Memory B cell (primary cell): ENCODE results near the gene ZNF132.
A peak's percentile ranks its signal among the peaks of the same experiment; 100 is the strongest.
"Not testable (repeated sequence)": the region's sequence is repeated elsewhere in the genome, so short reads cannot be mapped to it uniquely, and the experiment has no call there.

Source experiments
- ATAC-seq: fragments of 150-1000 bp; cut with Tn5 transposase; 2 replicates; pipeline ENCODE4 v1.10.0; 2021; ENCODE audit warnings: low read depth, mild to moderate bottlenecking, moderate library complexity
- DNase-seq, 2 donors: peaks; one replicate each; pipeline ENCODE4 v3.0.0; 2022; ENCODE audit warnings: low spot score in 2 of 2
- H3K27ac Mint-ChIP-seq: one replicate; pipeline ENCODE4 v1.8.0; 2022; ENCODE audit warnings: mild to moderate bottlenecking, moderate library complexity, mixed read lengths
- H3K27me3 Mint-ChIP-seq: one replicate; pipeline ENCODE4 v1.8.0; 2022; ENCODE audit warnings: mixed read lengths
- H3K36me3 Mint-ChIP-seq: one replicate; pipeline ENCODE4 v1.8.0; 2022; ENCODE audit warnings: mild to moderate bottlenecking, mixed read lengths
- H3K4me1 Mint-ChIP-seq: one replicate; pipeline ENCODE4 v1.8.0; 2022; ENCODE audit warnings: mixed read lengths
- H3K4me3 Mint-ChIP-seq: one replicate; pipeline ENCODE4 v1.8.0; 2022; ENCODE audit warnings: mild to moderate bottlenecking, moderate library complexity, mixed read lengths
- H3K9me3 Mint-ChIP-seq: one replicate; pipeline ENCODE4 v1.8.0; 2022; ENCODE audit warnings: mixed read lengths

ZNF132 gene

GRCh38 chr19:58451358-58452101 lies 11.6 kb upstream of the ZNF132 start, which contains the start of gene ZNF324B:
TSS of gene ZNF324B (plus strand) at chr19:58451622. CDS start at chr19:58453702, 2,080 bp downstream.
- peaks cover 6% of the 10 kb centered on the region for H3K9me3 Mint-ChIP-seq
- peak; percentile 97 for ATAC-seq
- DNase-seq = peak; percentile 89 to 95
- peak within 1 kb of the TSS; percentile 87 for H3K27ac Mint-ChIP-seq
- peaks cover 13% of the 10 kb centered on the region for H3K4me1 Mint-ChIP-seq
- H3K4me3 Mint-ChIP-seq = peak within 1 kb of the TSS; percentile 87
- peaks cover 10% of the 10 kb centered on the region for H3K36me3 Mint-ChIP-seq
- H3K27me3 Mint-ChIP-seq = peaks cover 11% of the 10 kb centered on the region

- peaks cover 6% of the 10 kb centered on the region for H3K9me3 Mint-ChIP-seq
- DNase-seq (no peak), ATAC-seq (no peak)
- peaks cover 10% of the 10 kb centered on the region for H3K36me3 Mint-ChIP-seq
- peak overlapping the region; percentile 87 for H3K4me3 Mint-ChIP-seq
- H3K27me3 Mint-ChIP-seq = peaks cover 11% of the 10 kb centered on the region
- H3K4me1 Mint-ChIP-seq = peaks cover 13% of the 10 kb centered on the region
- peak overlapping the region; percentile 87 for H3K27ac Mint-ChIP-seq
These were observed 11.0 kb upstream of the ZNF132 start for GRCh38 chr19:58450856-58451357.

GRCh38 chr19:58449980-58450379 lies 10.0 kb upstream of the ZNF132 start:
- H3K27ac Mint-ChIP-seq, DNase-seq, H3K4me3 Mint-ChIP-seq, H3K9me3 Mint-ChIP-seq, ATAC-seq: not testable (repeated sequence)
- Mint-ChIP-seq H3K36me3 (peaks cover 10% of the 10 kb centered on the region), H3K4me1 (peaks cover 13% of the 10 kb centered on the region), H3K27me3 (peaks cover 11% of the 10 kb centered on the region)

GRCh38 chr19:58448860-58449259 lies 8.9 kb upstream of the ZNF132 start:
- not testable (repeated sequence) for H3K27ac Mint-ChIP-seq, DNase-seq, H3K36me3 Mint-ChIP-seq, H3K9me3 Mint-ChIP-seq, ATAC-seq, H3K4me3 Mint-ChIP-seq
- Mint-ChIP-seq H3K27me3 (peaks cover 13% of the 10 kb centered on the region), H3K4me1 (peaks cover 13% of the 10 kb centered on the region)

- not testable (repeated sequence) for H3K27me3 Mint-ChIP-seq, H3K4me3 Mint-ChIP-seq, DNase-seq, ATAC-seq, H3K27ac Mint-ChIP-seq
- H3K36me3 Mint-ChIP-seq = peaks cover 22% of the 10 kb centered on the region
- peaks cover 17% of the 10 kb centered on the region for H3K9me3 Mint-ChIP-seq
- H3K4me1 Mint-ChIP-seq = peaks cover 13% of the 10 kb centered on the region
These were observed 3.0 kb upstream of the ZNF132 start for GRCh38 chr19:58442986-58443385.

- Mint-ChIP-seq H3K4me3 (peak overlapping the region; percentile 99), H3K27me3 (peaks cover 2% of the 10 kb centered on the region), H3K36me3 (peaks cover 35% of the 10 kb centered on the region), H3K4me1 (peaks cover 18% of the 10 kb centered on the region), H3K9me3 (peaks cover 25% of the 10 kb centered on the region), H3K27ac (peak overlapping the region; percentile 96)
- ATAC-seq (no peak), DNase-seq (no peak)
These were observed 603 bp upstream of the ZNF132 start for GRCh38 chr19:58440556-58440955.

GRCh38 chr19:58434217-58434616 lies 5.7 kb downstream of the ZNF132 start:
- no peak for DNase-seq
- H3K9me3 Mint-ChIP-seq = peaks cover 21% of the 10 kb centered on the region
- no peak for ATAC-seq
- H3K27ac Mint-ChIP-seq = no peak overlapping the region
- H3K27me3 Mint-ChIP-seq = no peaks in the 10 kb centered on the region
- H3K4me3 Mint-ChIP-seq = no peak overlapping the region
- peaks cover 11% of the 10 kb centered on the region for H3K4me1 Mint-ChIP-seq
- H3K36me3 Mint-ChIP-seq = peaks cover 49% of the 10 kb centered on the region

- H3K9me3 Mint-ChIP-seq = peaks cover 14% of the 10 kb centered on the region
- no peaks in the 10 kb centered on the region for H3K27me3 Mint-ChIP-seq
- H3K36me3 Mint-ChIP-seq = peaks cover 22% of the 10 kb centered on the region
- no peak overlapping the region for H3K4me3 Mint-ChIP-seq
- ATAC-seq = no peak
- no peak overlapping the region for H3K27ac Mint-ChIP-seq
- H3K4me1 Mint-ChIP-seq = no peaks in the 10 kb centered on the region
- DNase-seq = no peak
These were observed 10.2 kb downstream of the ZNF132 start for GRCh38 chr19:58429745-58430144.

- no peaks in the 10 kb centered on the region for H3K27me3 Mint-ChIP-seq
- peaks cover 12% of the 10 kb centered on the region for H3K36me3 Mint-ChIP-seq
- no peak overlapping the region for H3K4me3 Mint-ChIP-seq
These were observed 11.3 kb downstream of the ZNF132 start for GRCh38 chr19:58428617-58429016.

GRCh38 chr19:58417071-58417470 lies 22.9 kb downstream of the ZNF132 start:
- Mint-ChIP-seq H3K4me1 (no peaks in the 10 kb centered on the region), H3K9me3 (no peaks in the 10 kb centered on the region), H3K27me3 (no peaks in the 10 kb centered on the region), H3K36me3 (peaks cover 17% of the 10 kb centered on the region), H3K27ac (no peak overlapping the region), H3K4me3 (no peak overlapping the region)
- ATAC-seq (no peak), DNase-seq (no peak)

More at GRCh38 chr19:58428617-58429016, 11.3 kb downstream of the ZNF132 start:
- no peak for ATAC-seq
- no peaks in the 10 kb centered on the region for H3K4me1 Mint-ChIP-seq
- DNase-seq = no peak
- H3K27ac Mint-ChIP-seq = no peak overlapping the region
- H3K9me3 Mint-ChIP-seq = peaks cover 16% of the 10 kb centered on the region

GRCh38 chr19:58416604-58417003 lies 23.3 kb downstream of the ZNF132 start:
- H3K9me3 Mint-ChIP-seq = no peaks in the 10 kb centered on the region

GRCh38 chr19:58409010-58409790 lies 30.8 kb downstream of the ZNF132 start:
- H3K4me1 Mint-ChIP-seq = peaks cover 28% of the 10 kb centered on the region
- peak overlapping the region; percentile 88 for H3K4me3 Mint-ChIP-seq
- H3K9me3 Mint-ChIP-seq = no peaks in the 10 kb centered on the region
- ATAC-seq (no peak), DNase-seq (peak in 1 of 2 donors; percentile 37)
- peaks cover 2% of the 10 kb centered on the region for H3K36me3 Mint-ChIP-seq
- no peaks in the 10 kb centered on the region for H3K27me3 Mint-ChIP-seq
- peak overlapping the region; percentile 87 for H3K27ac Mint-ChIP-seq

More at GRCh38 chr19:58416604-58417003, 23.3 kb downstream of the ZNF132 start:
- DNase-seq = no peak
- Mint-ChIP-seq H3K36me3 (peaks cover 17% of the 10 kb centered on the region), H3K4me3 (no peak overlapping the region), H3K27me3 (no peaks in the 10 kb centered on the region), H3K4me1 (no peaks in the 10 kb centered on the region), H3K27ac (no peak overlapping the region)
- ATAC-seq = no peak

- ATAC-seq (peak; percentile 93), DNase-seq (peak; percentile 89)
- Mint-ChIP-seq H3K27ac (peak within 1 kb of the TSS; percentile 87), H3K4me3 (peak within 1 kb of the TSS; percentile 88), H3K36me3 (peaks cover 2% of the 10 kb centered on the region), H3K27me3 (no peaks in the 10 kb centered on the region), H3K4me1 (peaks cover 28% of the 10 kb centered on the region), H3K9me3 (no peaks in the 10 kb centered on the region)
These were observed 31.6 kb downstream of the ZNF132 start, which contains the start of gene ZNF584 for GRCh38 chr19:58408152-58409009. TSS of gene ZNF584 (plus strand) at chr19:58408649. CDS start at chr19:58409148, 499 bp downstream.
